ENCODE results near the gene RNF7. TPM values are rescaled to one million over a fixed set of nuclear protein-coding genes. Genes with fewer than 3 reads are reported as not detected.

RNF7 gene
- total RNA-seq, 1 donor from 2014 or later, result 56.9 TPM

DNA sequence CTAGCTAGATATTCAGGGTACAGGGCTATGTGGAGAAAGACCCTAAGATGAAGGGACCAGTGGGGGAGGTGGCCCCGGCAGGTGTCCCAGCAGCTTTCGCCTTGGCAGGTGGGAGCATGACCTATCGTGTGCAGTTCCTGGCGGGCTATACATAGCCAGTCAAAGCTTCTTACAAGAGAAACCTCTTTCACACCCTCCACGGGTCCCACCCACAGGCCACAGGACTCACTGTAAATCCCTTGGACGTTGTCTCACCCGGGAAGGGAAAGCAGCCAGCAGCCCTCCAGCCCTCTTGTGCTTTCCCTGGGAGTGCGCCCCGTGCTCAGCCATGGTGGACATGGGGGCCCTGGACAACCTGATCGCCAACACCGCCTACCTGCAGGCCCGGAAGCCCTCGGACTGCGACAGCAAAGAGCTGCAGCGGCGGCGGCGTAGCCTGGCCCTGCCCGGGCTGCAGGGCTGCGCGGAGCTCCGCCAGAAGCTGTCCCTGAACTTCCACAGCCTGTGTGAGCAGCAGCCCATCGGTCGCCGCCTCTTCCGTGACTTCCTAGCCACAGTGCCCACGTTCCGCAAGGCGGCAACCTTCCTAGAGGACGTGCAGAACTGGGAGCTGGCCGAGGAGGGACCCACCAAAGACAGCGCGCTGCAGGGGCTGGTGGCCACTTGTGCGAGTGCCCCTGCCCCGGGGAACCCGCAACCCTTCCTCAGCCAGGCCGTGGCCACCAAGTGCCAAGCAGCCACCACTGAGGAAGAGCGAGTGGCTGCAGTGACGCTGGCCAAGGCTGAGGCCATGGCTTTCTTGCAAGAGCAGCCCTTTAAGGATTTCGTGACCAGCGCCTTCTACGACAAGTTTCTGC lies 40.1 kb downstream of the RNF7 start:
- no peak overlapping the region for H3K4me3 ChIP-seq (ENCODE audit: low read depth, low read length)
- no peak for DNase-seq (ENCODE audit: low read depth)
- TF ChIP-seq, protein P1, sequence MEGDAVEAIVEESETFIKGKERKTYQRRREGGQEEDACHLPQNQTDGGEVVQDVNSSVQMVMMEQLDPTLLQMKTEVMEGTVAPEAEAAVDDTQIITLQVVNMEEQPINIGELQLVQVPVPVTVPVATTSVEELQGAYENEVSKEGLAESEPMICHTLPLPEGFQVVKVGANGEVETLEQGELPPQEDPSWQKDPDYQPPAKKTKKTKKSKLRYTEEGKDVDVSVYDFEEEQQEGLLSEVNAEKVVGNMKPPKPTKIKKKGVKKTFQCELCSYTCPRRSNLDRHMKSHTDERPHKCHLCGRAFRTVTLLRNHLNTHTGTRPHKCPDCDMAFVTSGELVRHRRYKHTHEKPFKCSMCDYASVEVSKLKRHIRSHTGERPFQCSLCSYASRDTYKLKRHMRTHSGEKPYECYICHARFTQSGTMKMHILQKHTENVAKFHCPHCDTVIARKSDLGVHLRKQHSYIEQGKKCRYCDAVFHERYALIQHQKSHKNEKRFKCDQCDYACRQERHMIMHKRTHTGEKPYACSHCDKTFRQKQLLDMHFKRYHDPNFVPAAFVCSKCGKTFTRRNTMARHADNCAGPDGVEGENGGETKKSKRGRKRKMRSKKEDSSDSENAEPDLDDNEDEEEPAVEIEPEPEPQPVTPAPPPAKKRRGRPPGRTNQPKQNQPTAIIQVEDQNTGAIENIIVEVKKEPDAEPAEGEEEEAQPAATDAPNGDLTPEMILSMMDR (IDR thresholded peaks at IDR 0.05; ENCODE audit: insufficient read depth, low read length, severe bottlenecking), result no peak
- no peaks in the 10 kb centered on the region for H3K36me3 ChIP-seq (ENCODE audit: control insufficient read depth, insufficient read depth, low read length)
- no peak for FAIRE-seq
- no peaks in the 10 kb centered on the region for H3K27me3 ChIP-seq (ENCODE audit: control insufficient read depth, insufficient read depth, low read length)

DNA sequence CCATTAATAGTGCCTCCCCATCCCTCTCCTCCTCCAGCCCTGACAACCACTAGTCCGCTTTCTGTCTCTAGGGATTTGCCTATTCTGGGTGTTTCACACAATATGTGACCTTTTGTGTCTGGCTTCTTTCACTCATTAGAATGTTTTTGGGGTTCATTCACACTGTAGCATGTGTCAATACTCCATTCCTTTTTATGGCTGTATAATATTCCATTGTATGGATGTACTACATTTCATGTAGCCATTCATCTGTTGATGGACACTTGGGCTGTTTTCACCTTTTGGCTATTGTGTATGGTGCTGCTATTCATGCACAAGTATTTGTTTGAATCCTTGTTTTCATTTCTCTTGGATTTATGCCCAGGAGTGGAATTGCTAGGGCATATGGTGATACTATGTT lies 41.6 kb downstream of the RNF7 start:
- Histone ChIP-seq H3K27me3 (ENCODE audit: control insufficient read depth, insufficient read depth, low read length) (no peaks in the 10 kb centered on the region), H3K36me3 (ENCODE audit: control insufficient read depth, insufficient read depth, low read length) (no peaks in the 10 kb centered on the region), H3K4me3 (ENCODE audit: low read depth, low read length) (no peak overlapping the region)
- peak; percentile 43 for FAIRE-seq
- TF ChIP-seq, protein P1 (IDR thresholded peaks at IDR 0.05; ENCODE audit: insufficient read depth, low read length, severe bottlenecking), result no peak
- DNase-seq (ENCODE audit: low read depth), result no peak

DNA sequence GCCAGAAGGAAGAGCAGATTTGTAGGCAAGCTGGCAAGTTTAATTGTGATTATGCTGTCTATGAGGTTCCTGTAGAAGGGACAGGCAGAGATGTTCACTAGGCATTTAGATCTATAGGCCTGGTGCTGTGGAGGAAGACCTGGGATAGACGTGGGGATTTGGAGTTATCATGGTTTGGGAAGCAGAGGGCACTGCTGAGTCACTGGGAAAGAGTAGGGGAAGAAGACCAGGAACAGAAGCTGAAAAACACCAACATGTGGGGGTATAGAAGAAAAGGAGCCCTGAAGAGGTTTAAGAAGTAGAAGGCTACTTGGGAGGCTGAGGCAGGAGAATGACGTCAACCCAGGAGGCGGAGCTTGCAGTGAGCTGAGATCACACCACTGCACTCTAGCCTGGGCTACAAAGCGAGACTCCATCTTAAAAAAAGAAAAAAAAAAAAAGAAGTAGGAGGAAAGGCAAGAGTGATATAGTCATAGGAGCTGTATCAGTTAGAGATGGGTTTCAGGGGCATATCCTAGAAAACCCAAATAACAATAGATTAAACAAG lies 44.4 kb downstream of the RNF7 start:
- no peaks in the 10 kb centered on the region for H3K36me3 ChIP-seq (ENCODE audit: control insufficient read depth, insufficient read depth, low read length)
- no peaks in the 10 kb centered on the region for H3K27me3 ChIP-seq (ENCODE audit: control insufficient read depth, insufficient read depth, low read length)
- FAIRE-seq (no peak), DNase-seq (ENCODE audit: low read depth) (peak; percentile 65)
- TF ChIP-seq, protein P1 (IDR thresholded peaks at IDR 0.05; ENCODE audit: insufficient read depth, low read length, severe bottlenecking), result peak; percentile 45
- H3K4me3 ChIP-seq (ENCODE audit: low read depth, low read length), result no peak overlapping the region

DNA sequence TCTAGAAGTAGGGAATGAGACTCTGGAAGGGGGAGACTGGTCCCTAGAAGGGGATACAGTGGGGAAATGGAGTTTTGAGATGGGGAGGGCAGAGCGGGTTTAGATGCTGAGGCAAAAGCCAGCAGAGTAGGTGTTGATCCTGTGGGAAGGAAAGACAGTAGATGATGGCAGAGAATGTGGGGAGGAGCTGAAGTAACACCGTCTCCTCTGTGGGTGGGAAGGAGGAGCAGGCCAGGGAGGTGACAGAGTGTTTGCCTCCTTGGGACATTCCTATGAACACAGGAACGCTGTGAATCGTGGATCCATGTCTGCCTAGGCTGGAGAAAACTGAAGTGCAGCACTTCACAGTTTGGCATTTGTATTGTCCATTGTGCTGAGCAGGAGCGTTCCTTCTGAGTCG lies 45.5 kb downstream of the RNF7 start:
- FAIRE-seq (no peak), DNase-seq (ENCODE audit: low read depth) (no peak)
- Histone ChIP-seq H3K4me3 (ENCODE audit: low read depth, low read length) (no peak overlapping the region), H3K36me3 (ENCODE audit: control insufficient read depth, insufficient read depth, low read length) (no peaks in the 10 kb centered on the region), H3K27me3 (ENCODE audit: control insufficient read depth, insufficient read depth, low read length) (no peaks in the 10 kb centered on the region)
- TF ChIP-seq, protein P1 (IDR thresholded peaks at IDR 0.05; ENCODE audit: insufficient read depth, low read length, severe bottlenecking), result no peak

DNA sequence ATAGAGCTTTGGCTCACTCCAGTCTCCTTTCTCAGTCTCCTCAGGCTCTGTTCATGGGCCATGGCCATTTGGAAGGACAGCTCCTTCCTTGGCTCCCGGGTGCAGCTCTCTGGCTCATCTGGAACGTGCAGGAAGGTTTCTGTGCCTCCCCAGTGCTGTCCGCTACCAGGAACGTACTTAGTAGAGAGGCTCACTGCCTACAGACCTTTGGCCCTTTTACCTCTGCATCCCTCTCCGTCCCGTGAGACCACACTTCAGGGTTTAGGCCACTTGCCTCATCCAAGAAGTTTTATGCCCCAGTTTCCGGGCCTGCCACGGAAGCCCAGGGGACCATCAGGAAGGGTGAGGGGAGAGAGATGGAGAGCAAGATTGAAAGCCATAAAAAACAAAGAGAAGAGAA lies 46.0 kb downstream of the RNF7 start:
- TF ChIP-seq, protein P1 (IDR thresholded peaks at IDR 0.05; ENCODE audit: insufficient read depth, low read length, severe bottlenecking), result no peak

More for the DNA sequence above, 46.0 kb downstream of the RNF7 start:
- Histone ChIP-seq H3K27me3 (ENCODE audit: control insufficient read depth, insufficient read depth, low read length) (no peaks in the 10 kb centered on the region), H3K36me3 (ENCODE audit: control insufficient read depth, insufficient read depth, low read length) (no peaks in the 10 kb centered on the region), H3K4me3 (ENCODE audit: low read depth, low read length) (no peak overlapping the region)
- FAIRE-seq, result no peak
- no peak for DNase-seq (ENCODE audit: low read depth)
